Activated T-cell treated with anti-CD3 and anti-CD28 coated beads, Interleukin-2, amount 50 U/mL, for 72 hours (primary cell): Measurements from ENCODE around the gene RBPMS2. TPM values are rescaled to one million over a fixed set of nuclear protein-coding genes. Genes with fewer than 3 reads are reported as not detected.
A peak's percentile ranks its signal among the peaks of the same experiment; 100 is the strongest.
"Not testable (repeated sequence)": the region's sequence is repeated elsewhere in the genome, so short reads cannot be mapped to it uniquely, and the experiment has no call there.

ENCODE experiments used
- ATAC-seq, 2 donors: fragments of 150-1000 bp; cut with Tn5 transposase; replicated peaks in 1 of 2; 2 replicates each; pipeline ENCODE4 v1.10.0; 2021; ENCODE audit warnings: moderate library complexity in 2 of 2, mild to moderate bottlenecking in 1 of 2
- DNase-seq, 2 donors: peaks; one replicate each; pipeline ENCODE4 v3.0.0; 2021 to 2022; ENCODE audit warnings: mixed read lengths in 1 of 2
- H3K27ac Mint-ChIP-seq: one replicate; pipeline ENCODE4 v1.8.0; 2022; ENCODE audit warnings: mild to moderate bottlenecking, moderate library complexity, mixed read lengths
- H3K27me3 Mint-ChIP-seq: one replicate; pipeline ENCODE4 v1.8.0; 2022; ENCODE audit warnings: low read depth, mixed read lengths
- H3K36me3 Mint-ChIP-seq, 2 donors: one replicate each; pipeline ENCODE4 v1.8.0; 2022; ENCODE audit warnings: mixed read lengths in 2 of 2, mild to moderate bottlenecking in 1 of 2; ENCODE audit not compliant: insufficient read depth in 2 of 2
- H3K4me1 Mint-ChIP-seq: one replicate; pipeline ENCODE4 v1.8.0; 2022; ENCODE audit warnings: low read depth, mixed read lengths
- H3K4me3 Mint-ChIP-seq, 2 donors: one replicate each; pipeline ENCODE4 v1.8.0; 2022; ENCODE audit warnings: mild to moderate bottlenecking in 2 of 2, mixed read lengths in 2 of 2, moderate library complexity in 2 of 2
- H3K9me3 Mint-ChIP-seq, 2 donors: one replicate each; pipeline ENCODE4 v1.8.0; 2022; ENCODE audit warnings: mixed read lengths in 2 of 2
- total RNA-seq, 2 donors: library from RNA; stranded (reverse); gene quantifications; one replicate each; pipeline ENCODE4 v1.2.3, GENCODE V29; 2022

The RBPMS2 gene
- total RNA-seq, 2 donors from 2014 or later, result 0.14 TPM; not detected in 1

GRCh38 chr15:64806509-64806908 is 31.1 kb upstream of the RBPMS2 start:
- Mint-ChIP-seq H3K4me1 (no peaks in the 10 kb centered on the region), H3K9me3 (no peaks in the 10 kb centered on the region), H3K4me3 (no peak overlapping the region), H3K27me3 (no peaks in the 10 kb centered on the region), H3K27ac (no peak overlapping the region), H3K36me3 (no peaks in the 10 kb centered on the region)
- DNase-seq (no peak), ATAC-seq (no peak)

- H3K4me1 Mint-ChIP-seq, result no peaks in the 10 kb centered on the region
These were observed 29.2 kb upstream of the RBPMS2 start for GRCh38 chr15:64804619-64805018.

GRCh38 chr15:64803526-64803925 is 28.1 kb upstream of the RBPMS2 start:
- no peaks in the 10 kb centered on the region for H3K9me3 Mint-ChIP-seq
- H3K36me3 Mint-ChIP-seq, result no peaks in the 10 kb centered on the region
- no peaks in the 10 kb centered on the region for H3K27me3 Mint-ChIP-seq
- no peak for ATAC-seq
- no peak overlapping the region for H3K4me3 Mint-ChIP-seq
- no peak for DNase-seq
- no peaks in the 10 kb centered on the region for H3K4me1 Mint-ChIP-seq
- H3K27ac Mint-ChIP-seq, result no peak overlapping the region

More at GRCh38 chr15:64804619-64805018, 29.2 kb upstream of the RBPMS2 start:
- ATAC-seq (no peak), DNase-seq (no peak)
- Mint-ChIP-seq H3K27me3 (no peaks in the 10 kb centered on the region), H3K27ac (no peak overlapping the region), H3K4me3 (no peak overlapping the region), H3K9me3 (no peaks in the 10 kb centered on the region), H3K36me3 (no peaks in the 10 kb centered on the region)

- DNase-seq, result no peak
- no peak for ATAC-seq
- no peaks in the 10 kb centered on the region for H3K4me1 Mint-ChIP-seq
- H3K9me3 Mint-ChIP-seq, result no peaks in the 10 kb centered on the region
- H3K4me3 Mint-ChIP-seq, result no peak overlapping the region
- H3K27ac Mint-ChIP-seq, result no peak overlapping the region
- H3K27me3 Mint-ChIP-seq, result no peaks in the 10 kb centered on the region
- no peaks in the 10 kb centered on the region for H3K36me3 Mint-ChIP-seq
These were observed 25.1 kb upstream of the RBPMS2 start for GRCh38 chr15:64800476-64800875.

- not testable (repeated sequence) for H3K4me1 Mint-ChIP-seq, DNase-seq, H3K9me3 Mint-ChIP-seq, H3K36me3 Mint-ChIP-seq, ATAC-seq, H3K27ac Mint-ChIP-seq, H3K4me3 Mint-ChIP-seq, H3K27me3 Mint-ChIP-seq
These were observed 23.5 kb upstream of the RBPMS2 start for GRCh38 chr15:64798905-64799304.

- not testable (repeated sequence) for H3K36me3 Mint-ChIP-seq, H3K4me3 Mint-ChIP-seq, H3K4me1 Mint-ChIP-seq, H3K27ac Mint-ChIP-seq, H3K9me3 Mint-ChIP-seq, DNase-seq, H3K27me3 Mint-ChIP-seq, ATAC-seq
These were observed 20.5 kb upstream of the RBPMS2 start for GRCh38 chr15:64795921-64796320.

GRCh38 chr15:64795299-64795698 is 19.9 kb upstream of the RBPMS2 start:
- H3K4me3 Mint-ChIP-seq, H3K9me3 Mint-ChIP-seq, H3K36me3 Mint-ChIP-seq, H3K27me3 Mint-ChIP-seq, DNase-seq, H3K27ac Mint-ChIP-seq, H3K4me1 Mint-ChIP-seq, ATAC-seq: not testable (repeated sequence)

- no peaks in the 10 kb centered on the region for H3K4me1 Mint-ChIP-seq
- no peak overlapping the region for H3K27ac Mint-ChIP-seq
- H3K36me3 Mint-ChIP-seq, result no peaks in the 10 kb centered on the region
- no peak overlapping the region for H3K4me3 Mint-ChIP-seq
- no peak for ATAC-seq
- DNase-seq, result no peak
- no peaks in the 10 kb centered on the region for H3K9me3 Mint-ChIP-seq
- H3K27me3 Mint-ChIP-seq, result no peaks in the 10 kb centered on the region
These were observed 16.9 kb upstream of the RBPMS2 start for GRCh38 chr15:64792282-64792681.

GRCh38 chr15:64791401-64791800 is 16.0 kb upstream of the RBPMS2 start:
- no peaks in the 10 kb centered on the region for H3K36me3 Mint-ChIP-seq
- DNase-seq (no peak), ATAC-seq (no peak)
- no peak overlapping the region for H3K27ac Mint-ChIP-seq
- H3K9me3 Mint-ChIP-seq, result no peaks in the 10 kb centered on the region
- H3K27me3 Mint-ChIP-seq, result no peaks in the 10 kb centered on the region
- no peak overlapping the region for H3K4me3 Mint-ChIP-seq
- H3K4me1 Mint-ChIP-seq, result no peaks in the 10 kb centered on the region

- Mint-ChIP-seq H3K27ac (no peak overlapping the region), H3K4me1 (peaks cover 9% of the 10 kb centered on the region), H3K9me3 (no peaks in the 10 kb centered on the region), H3K4me3 (no peak overlapping the region), H3K27me3 (no peaks in the 10 kb centered on the region), H3K36me3 (no peaks in the 10 kb centered on the region)
- no peak for DNase-seq
- no peak for ATAC-seq
These were observed 8.4 kb upstream of the RBPMS2 start for GRCh38 chr15:64783796-64784195.

- DNase-seq, result no peak
- Mint-ChIP-seq H3K27me3 (peaks cover 4% of the 10 kb centered on the region), H3K4me3 (no peak overlapping the region), H3K27ac (no peak overlapping the region), H3K9me3 (no peaks in the 10 kb centered on the region), H3K36me3 (no peaks in the 10 kb centered on the region), H3K4me1 (peaks cover 9% of the 10 kb centered on the region)
- ATAC-seq, result no peak
These were observed 7.4 kb upstream of the RBPMS2 start for GRCh38 chr15:64782751-64783150.

- no peak for DNase-seq
- H3K9me3 Mint-ChIP-seq, result no peaks in the 10 kb centered on the region
These were observed 5.9 kb upstream of the RBPMS2 start for GRCh38 chr15:64781299-64781698.

GRCh38 chr15:64780600-64781156 is 5.3 kb upstream of the RBPMS2 start:
- ATAC-seq (no peak), DNase-seq (no peak)
- peak overlapping the region; percentile 42 for H3K27ac Mint-ChIP-seq
- peaks cover 23% of the 10 kb centered on the region for H3K27me3 Mint-ChIP-seq
- H3K4me1 Mint-ChIP-seq, result peaks cover 9% of the 10 kb centered on the region
- no peaks in the 10 kb centered on the region for H3K9me3 Mint-ChIP-seq
- no peak overlapping the region for H3K4me3 Mint-ChIP-seq
- H3K36me3 Mint-ChIP-seq, result peaks cover 0 to under 1% of the 10 kb centered on the region in 2 donors

More at GRCh38 chr15:64781299-64781698, 5.9 kb upstream of the RBPMS2 start:
- Mint-ChIP-seq H3K4me3 (no peak overlapping the region), H3K27me3 (peaks cover 18% of the 10 kb centered on the region), H3K36me3 (no peaks in the 10 kb centered on the region), H3K4me1 (peaks cover 9% of the 10 kb centered on the region), H3K27ac (no peak overlapping the region)
- no peak for ATAC-seq

GRCh38 chr15:64779630-64780029 is 4.2 kb upstream of the RBPMS2 start:
- H3K4me3 Mint-ChIP-seq, result no peak overlapping the region
- H3K36me3 Mint-ChIP-seq, result peaks cover 0 to 1% of the 10 kb centered on the region in 2 donors
- no peak for DNase-seq
- peaks cover 9% of the 10 kb centered on the region for H3K4me1 Mint-ChIP-seq
- no peak for ATAC-seq
- H3K27me3 Mint-ChIP-seq, result peaks cover 23% of the 10 kb centered on the region
- no peak overlapping the region for H3K27ac Mint-ChIP-seq
- H3K9me3 Mint-ChIP-seq, result no peaks in the 10 kb centered on the region
